GM19452 (cell line): ENCODE results near the gene CLTRN.

ENCODE experiments used
- ATAC-seq: cut with Tn5 transposase; IDR thresholded peaks from one replicate; pipeline ENCODE4 v1.9.1; 2021; ENCODE audit not compliant: unreplicated experiment

CLTRN gene

GRCh38 chrX:15579778-15580747, 84.5 kb downstream of the CLTRN start:
- ATAC-seq, result no peak
